Thoracic aorta (tissue), 2 donors: ENCODE results near the gene ATP2A3. TPM values are rescaled to one million over a fixed set of nuclear protein-coding genes. Genes with fewer than 3 reads are reported as not detected.
A peak's percentile ranks its signal among the peaks of the same experiment; 100 is the strongest.

Experiments
- ATAC-seq: fragments of 150-250 bp; one replicate; pipeline ENCODE4 v1.8.0; 2017; ENCODE audit warnings: low read depth; ENCODE audit not compliant: insufficient number of reproducible peaks, low FRiP score
- DNase-seq: peaks from one replicate; pipeline ENCODE4 v3.0.0-alpha.2; 2020; ENCODE audit warnings: low spot score
- H3K27ac ChIP-seq, 2 donors: fragments of 200-600 bp; sonication (generic); 1 replicate in 1 of 2; 2 replicates in 1 of 2; pipeline ENCODE4 v1.5.1; 2016; ENCODE audit warnings: mild to moderate bottlenecking in 2 of 2, moderate library complexity in 2 of 2
- H3K27me3 ChIP-seq: fragments of 200-600 bp; sonication (generic); replicated peaks from 2 replicates; pipeline ENCODE4 v1.6.0; 2016; ENCODE audit warnings: mild to moderate bottlenecking; ENCODE audit not compliant: insufficient read depth
- H3K36me3 ChIP-seq: fragments of 200-600 bp; sonication (generic); one replicate; pipeline ENCODE4 v1.5.1; 2016
- H3K4me1 ChIP-seq, 2 donors: fragments of 200-600 bp; sonication (generic); 1 replicate in 1 of 2; 2 replicates in 1 of 2; pipeline versions ENCODE4 v1.5.1 to v1.6.0; 2016; ENCODE audit warnings: low read depth in 2 of 2, mild to moderate bottlenecking in 1 of 2; ENCODE audit not compliant: control insufficient read depth in 1 of 2
- H3K4me3 ChIP-seq: fragments of 200-600 bp; sonication (generic); 2 replicates; pipeline ENCODE4 v1.5.1; 2016; ENCODE audit warnings: mild to moderate bottlenecking
- H3K9me3 ChIP-seq: fragments of 200-600 bp; sonication (generic); 2 replicates; pipeline ENCODE4 v1.5.1; 2016
- total RNA-seq, 2 donors: library from RNA; depleted of rRNA; stranded (reverse); fragments of >200 nt; gene quantifications; one replicate each; pipeline versions ENCODE4 v1.1.0 to v1.2.3, GENCODE V29; 2016
- TF ChIP-seq, protein P1 (sequence below): fragments of 200-600 bp; sonication (generic); IDR thresholded peaks from one replicate; pipeline ENCODE4 v1.5.1; 2019; ENCODE audit warnings: antibody characterized with exemption

ATP2A3 gene
- total RNA-seq, 2 donors from 2014 or later, result 37.2 to 50.4 TPM

DNA sequence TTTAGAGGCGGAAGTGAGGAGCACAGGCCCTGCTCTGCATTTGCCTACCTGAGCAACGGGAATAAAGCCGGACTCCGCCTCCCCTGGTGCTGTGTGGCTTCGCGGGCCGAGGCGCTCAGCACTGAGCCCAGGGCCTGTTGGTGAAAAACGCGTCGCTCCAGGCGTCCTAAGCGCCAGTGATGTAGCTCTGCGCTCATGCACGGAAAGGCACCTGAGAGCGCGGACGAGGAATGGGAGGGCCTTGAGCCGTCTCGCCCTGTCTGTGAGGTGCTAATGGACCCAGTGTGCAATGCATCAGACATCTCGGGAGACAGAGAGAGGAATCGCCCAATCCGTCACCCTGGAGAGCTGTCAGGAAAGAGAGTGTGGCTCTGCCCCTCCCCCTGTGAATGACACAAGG lies 17.2 kb upstream of the ATP2A3 start:
- Histone ChIP-seq H3K27ac (no peak overlapping the region), H3K27me3 (no peaks in the 10 kb centered on the region), H3K36me3 (no peaks in the 10 kb centered on the region), H3K9me3 (peaks cover 8% of the 10 kb centered on the region), H3K4me3 (no peak overlapping the region), H3K4me1 (peaks cover 18 to 39% of the 10 kb centered on the region in 2 donors)
- DNase-seq (no peak), ATAC-seq (no peak)
- TF ChIP-seq, protein P1, sequence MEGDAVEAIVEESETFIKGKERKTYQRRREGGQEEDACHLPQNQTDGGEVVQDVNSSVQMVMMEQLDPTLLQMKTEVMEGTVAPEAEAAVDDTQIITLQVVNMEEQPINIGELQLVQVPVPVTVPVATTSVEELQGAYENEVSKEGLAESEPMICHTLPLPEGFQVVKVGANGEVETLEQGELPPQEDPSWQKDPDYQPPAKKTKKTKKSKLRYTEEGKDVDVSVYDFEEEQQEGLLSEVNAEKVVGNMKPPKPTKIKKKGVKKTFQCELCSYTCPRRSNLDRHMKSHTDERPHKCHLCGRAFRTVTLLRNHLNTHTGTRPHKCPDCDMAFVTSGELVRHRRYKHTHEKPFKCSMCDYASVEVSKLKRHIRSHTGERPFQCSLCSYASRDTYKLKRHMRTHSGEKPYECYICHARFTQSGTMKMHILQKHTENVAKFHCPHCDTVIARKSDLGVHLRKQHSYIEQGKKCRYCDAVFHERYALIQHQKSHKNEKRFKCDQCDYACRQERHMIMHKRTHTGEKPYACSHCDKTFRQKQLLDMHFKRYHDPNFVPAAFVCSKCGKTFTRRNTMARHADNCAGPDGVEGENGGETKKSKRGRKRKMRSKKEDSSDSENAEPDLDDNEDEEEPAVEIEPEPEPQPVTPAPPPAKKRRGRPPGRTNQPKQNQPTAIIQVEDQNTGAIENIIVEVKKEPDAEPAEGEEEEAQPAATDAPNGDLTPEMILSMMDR, result no peak

GRCh38 chr17:3980381-3981014 lies 16.3 kb upstream of the ATP2A3 start:
- TF ChIP-seq, protein P1, result no peak

DNA sequence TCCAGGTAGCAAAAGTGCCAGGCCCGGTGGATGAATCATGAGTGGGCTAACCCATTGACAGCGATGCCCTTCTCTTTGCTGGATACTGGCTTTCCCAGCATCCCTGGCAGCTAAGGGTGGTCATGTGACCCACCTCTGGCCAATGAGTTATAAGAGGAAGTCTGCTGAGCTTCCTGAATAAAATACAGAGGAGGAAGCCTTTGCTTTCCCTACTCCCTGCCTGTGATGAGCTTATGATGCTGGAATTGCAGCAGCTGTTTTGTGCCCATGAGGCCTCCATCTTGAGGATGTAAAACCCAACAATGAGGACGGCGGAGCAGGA lies 15.0 kb upstream of the ATP2A3 start:
- Histone ChIP-seq H3K36me3 (no peaks in the 10 kb centered on the region), H3K4me3 (no peak overlapping the region), H3K4me1 (peaks cover 14 to 34% of the 10 kb centered on the region in 2 donors), H3K9me3 (peaks cover 12% of the 10 kb centered on the region), H3K27ac (no peak overlapping the region), H3K27me3 (no peaks in the 10 kb centered on the region)
- ATAC-seq (no peak), DNase-seq (no peak)
- TF ChIP-seq, protein P1, result no peak

More at GRCh38 chr17:3980381-3981014, 16.3 kb upstream of the ATP2A3 start:
- Histone ChIP-seq H3K27me3 (no peaks in the 10 kb centered on the region), H3K27ac (no peak overlapping the region), H3K4me1 (peaks cover 14 to 35% of the 10 kb centered on the region in 2 donors), H3K4me3 (no peak overlapping the region), H3K36me3 (no peaks in the 10 kb centered on the region), H3K9me3 (peaks cover 8% of the 10 kb centered on the region)
- ATAC-seq (no peak), DNase-seq (no peak)

DNA sequence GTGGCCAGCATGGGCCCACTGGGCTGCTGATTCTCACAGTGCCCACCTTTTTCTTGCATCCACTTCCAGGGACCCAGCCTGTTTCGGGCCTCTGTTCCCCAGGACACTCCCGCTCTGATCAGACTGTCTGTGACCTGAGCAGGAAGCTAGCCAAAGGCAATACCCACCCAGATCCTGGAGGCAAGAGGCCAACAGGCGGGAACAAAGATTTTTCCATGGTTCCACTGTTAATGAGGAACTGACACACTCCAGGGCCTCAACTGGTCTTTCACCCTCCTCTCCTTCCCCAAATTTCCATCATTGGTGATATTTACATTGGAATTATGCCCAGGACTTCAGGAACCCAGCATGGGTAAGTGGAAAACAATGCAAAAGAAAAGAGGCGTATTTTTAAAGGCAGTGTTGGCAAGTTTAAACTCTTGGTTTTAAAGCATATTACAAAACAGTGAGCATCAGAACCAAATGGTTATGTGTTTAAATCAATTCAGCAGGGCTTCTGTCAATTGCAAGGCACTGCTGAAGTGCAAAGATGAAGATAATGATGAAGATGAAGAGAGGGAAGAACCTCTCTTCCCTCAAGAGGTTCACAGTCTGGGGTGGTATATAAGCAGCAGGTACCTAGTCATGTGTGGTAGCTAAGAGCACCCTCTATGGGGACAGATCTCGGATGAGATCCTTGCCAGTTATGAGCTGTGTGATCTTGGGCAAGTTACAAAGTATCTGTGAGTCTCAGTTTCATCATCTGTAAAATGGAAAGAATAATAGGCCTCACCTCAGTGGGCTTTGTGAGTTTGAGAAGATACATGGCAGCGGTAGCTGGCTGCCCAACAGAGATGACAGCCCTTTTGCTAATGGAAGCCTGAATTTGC lies 14.4 kb upstream of the ATP2A3 start:
- Histone ChIP-seq H3K27ac (peak overlapping the region in 1 of 2 donors; percentile 4), H3K36me3 (no peaks in the 10 kb centered on the region), H3K4me3 (no peak overlapping the region), H3K9me3 (peaks cover 12% of the 10 kb centered on the region), H3K27me3 (no peaks in the 10 kb centered on the region), H3K4me1 (peaks cover 10 to 30% of the 10 kb centered on the region in 2 donors)
- DNase-seq (no peak), ATAC-seq (peak; percentile 38)
- TF ChIP-seq, protein P1, result no peak

DNA sequence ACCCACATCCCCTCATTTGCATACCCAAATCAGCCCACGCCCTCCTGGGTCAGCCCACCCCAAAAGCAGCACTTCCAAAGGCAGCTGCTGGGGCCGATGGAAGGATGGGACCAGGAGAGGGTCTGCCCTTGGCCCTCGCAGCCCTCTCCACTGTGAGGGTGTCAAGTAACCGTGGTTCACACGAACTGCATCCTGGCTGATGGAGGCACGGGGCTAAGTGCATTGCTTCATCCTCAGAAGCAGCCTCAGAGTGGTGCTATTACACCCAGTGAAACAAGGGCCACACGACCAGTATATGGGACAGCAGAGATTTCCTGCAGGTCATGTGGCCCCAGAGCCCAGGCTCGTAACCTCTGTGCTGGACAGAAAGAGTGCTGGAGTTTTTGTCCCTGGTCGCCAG lies 13.2 kb upstream of the ATP2A3 start:
- Histone ChIP-seq H3K9me3 (peaks cover 12% of the 10 kb centered on the region), H3K27ac (peak overlapping the region in 1 of 2 donors; percentile 10), H3K4me1 (peaks cover 9 to 27% of the 10 kb centered on the region in 2 donors), H3K4me3 (no peak overlapping the region), H3K36me3 (no peaks in the 10 kb centered on the region), H3K27me3 (no peaks in the 10 kb centered on the region)
- DNase-seq (no peak), ATAC-seq (no peak)
- TF ChIP-seq, protein P1, result no peak
